Measurements from ENCODE around the gene NCOR2.

NCOR2 gene

GRCh38 chr12:124566997-124567672 lies at the start of gene NCOR2:
TSS of gene NCOR2 (minus strand) at chr12:124567612. CDS start at chr12:124495251, 72,361 bp downstream.
- TF ChIP-seq OSR1 (CRISPR knock-in tag; IDR thresholded peaks at IDR 0.05) (no peak), CSRNP3 (CRISPR knock-in tag; IDR thresholded peaks at IDR 0.05) (no peak), TCF4 (CRISPR knock-in tag; IDR thresholded peaks at IDR 0.05; ENCODE audit: borderline replicate concordance) (no peak), POU6F1 (CRISPR knock-in tag; IDR thresholded peaks at IDR 0.05; ENCODE audit: borderline replicate concordance, low read depth) (no peak), SNAI2 (CRISPR knock-in tag; IDR thresholded peaks at IDR 0.05) (no peak), ISL1 (CRISPR knock-in tag; IDR thresholded peaks at IDR 0.05) (no peak)
- peak; percentile 5 for ATAC-seq

- TF ChIP-seq CREB5 (CRISPR knock-in tag; IDR thresholded peaks at IDR 0.05; ENCODE audit: low read depth) (no peak), CSDC2 (CRISPR knock-in tag; IDR thresholded peaks at IDR 0.05) (no peak), TCF4 (CRISPR knock-in tag; IDR thresholded peaks at IDR 0.05; ENCODE audit: borderline replicate concordance) (no peak), POU6F1 (CRISPR knock-in tag; IDR thresholded peaks at IDR 0.05; ENCODE audit: borderline replicate concordance, low read depth) (no peak), RARB (CRISPR knock-in tag; IDR thresholded peaks at IDR 0.05) (no peak), ISL1 (CRISPR knock-in tag; IDR thresholded peaks at IDR 0.05) (no peak), CSRNP3 (CRISPR knock-in tag; IDR thresholded peaks at IDR 0.05) (no peak), ZC3H10 (CRISPR knock-in tag; IDR thresholded peaks at IDR 0.05) (no peak), GLIS3 (CRISPR knock-in tag; IDR thresholded peaks at IDR 0.05) (no peak), TOX (CRISPR knock-in tag; IDR thresholded peaks at IDR 0.05; ENCODE audit: borderline replicate concordance) (no peak), OSR1 (CRISPR knock-in tag; IDR thresholded peaks at IDR 0.05) (no peak), ZFP3 (CRISPR knock-in tag; IDR thresholded peaks at IDR 0.05) (no peak), ESRRG (CRISPR knock-in tag; IDR thresholded peaks at IDR 0.05) (no peak), ARNTL (CRISPR knock-in tag; IDR thresholded peaks at IDR 0.05; ENCODE audit: borderline replicate concordance, low read depth) (no peak), PATZ1 (CRISPR knock-in tag; IDR thresholded peaks at IDR 0.05; ENCODE audit: borderline replicate concordance) (no peak), BACH2 (CRISPR knock-in tag; IDR thresholded peaks at IDR 0.05; ENCODE audit: borderline replicate concordance) (no peak), ZNF8 (CRISPR knock-in tag; IDR thresholded peaks at IDR 0.05) (no peak), ZNF70 (CRISPR knock-in tag; IDR thresholded peaks at IDR 0.05) (no peak), PPARA (CRISPR knock-in tag; IDR thresholded peaks at IDR 0.05; ENCODE audit: borderline replicate concordance) (no peak)
- no peak for ATAC-seq
These were observed 49.2 kb upstream of the NCOR2 start for GRCh38 chr12:124616394-124617221.
